Fibroblast of mammary gland (primary cell): ENCODE data around the gene PWP1.

ENCODE experiments used
- DNase-seq: peaks from one replicate; pipeline ENCODE4 v3.0.0-alpha.2; 2010; ENCODE audit warnings: low read depth
- H3K4me3 ChIP-seq: 2 replicates; pipeline ENCODE4 v1.5.1; 2011; ENCODE audit warnings: low read depth, mild to moderate bottlenecking, low read length, moderate library complexity; ENCODE audit not compliant: control insufficient read depth
- CTCF ChIP-seq: conservative IDR thresholded peaks from 2 replicates; pipeline ENCODE4 v1.5.1; 2011; ENCODE audit warnings: low read depth, low read length, inconsistent platforms; ENCODE audit not compliant: control insufficient read depth, insufficient read depth

The PWP1 gene

GRCh38 chr12:107666009-107666408 lies 19.6 kb upstream of the PWP1 start:
- no peak overlapping the region for H3K4me3 ChIP-seq
- no peak for DNase-seq
- no peak for TF ChIP-seq CTCF

- H3K4me3 ChIP-seq = no peak overlapping the region
- no peak for DNase-seq
- TF ChIP-seq CTCF = no peak
Measured at GRCh38 chr12:107667464-107667863, 18.1 kb upstream of the PWP1 start.

GRCh38 chr12:107668320-107669098 lies 17.1 kb upstream of the PWP1 start:
- TF ChIP-seq CTCF = no peak
- no peak overlapping the region for H3K4me3 ChIP-seq
- peak; percentile 14 for DNase-seq

- no peak for DNase-seq
- no peak for TF ChIP-seq CTCF
- no peak overlapping the region for H3K4me3 ChIP-seq
Measured at GRCh38 chr12:107669946-107670345, 15.7 kb upstream of the PWP1 start.

- H3K4me3 ChIP-seq = no peak overlapping the region
- TF ChIP-seq CTCF = peak; percentile 58
- DNase-seq = peak; percentile 12
Measured at GRCh38 chr12:107670999-107671643, 14.5 kb upstream of the PWP1 start.

- no peak for TF ChIP-seq CTCF
- no peak for DNase-seq
- H3K4me3 ChIP-seq = no peak overlapping the region
Measured at GRCh38 chr12:107677671-107678070, 7.9 kb upstream of the PWP1 start.
